SIG-M5 (cell line): Measurements from ENCODE around the gene LGALS16.
"Not testable (repeated sequence)": the region's sequence is repeated elsewhere in the genome, so short reads cannot be mapped to it uniquely, and the experiment has no call there.

Experiments used
- DNase-seq: peaks from one replicate; lab custom pipeline; 2025; lab: John Stamatoyannopoulos, UW

LGALS16 gene

DNA sequence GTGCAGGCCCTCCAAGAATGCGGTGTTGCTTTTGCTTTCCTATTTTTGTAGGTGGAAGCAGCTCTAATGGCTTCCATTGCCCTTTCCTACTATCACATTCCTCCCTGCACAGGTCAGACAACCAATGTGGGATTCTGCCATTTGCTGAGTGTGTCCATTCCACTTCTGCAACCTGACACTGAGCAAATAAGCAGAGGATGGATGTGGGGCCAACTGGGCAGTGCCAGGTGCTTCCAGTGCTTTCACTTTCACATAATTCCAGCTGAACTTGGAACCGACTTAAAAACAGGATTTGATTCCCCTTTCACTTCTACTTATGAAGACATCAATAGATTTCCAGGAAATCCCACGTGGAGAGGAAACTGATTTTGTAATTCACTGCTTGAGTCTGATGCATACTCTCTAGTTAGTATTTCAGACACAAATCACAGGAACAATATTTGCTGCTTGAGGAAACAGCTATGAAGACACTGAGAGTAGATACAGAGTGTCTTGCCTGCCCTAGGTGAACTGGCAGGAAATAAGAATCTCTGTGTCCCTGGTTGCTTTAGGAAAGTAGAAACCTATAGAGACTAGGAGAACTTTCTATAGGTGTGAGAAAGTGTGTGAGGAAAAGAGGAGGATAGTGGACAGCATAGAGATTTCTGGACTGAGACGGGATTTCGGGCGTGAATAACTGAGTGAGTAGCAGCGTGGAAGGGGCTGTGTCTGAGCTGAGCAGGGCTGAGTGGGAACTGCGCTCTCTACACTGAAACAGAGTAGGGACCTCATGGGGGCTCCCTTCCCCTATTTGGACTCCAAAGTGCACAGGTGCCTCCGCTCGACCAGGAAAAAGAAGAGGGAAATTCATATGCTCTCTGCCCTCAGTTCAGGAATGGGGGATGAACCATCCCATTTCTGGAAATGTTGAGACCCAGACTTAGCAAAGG, 22.5 kb downstream of the LGALS16 start:
- DNase-seq, result no peak

DNA sequence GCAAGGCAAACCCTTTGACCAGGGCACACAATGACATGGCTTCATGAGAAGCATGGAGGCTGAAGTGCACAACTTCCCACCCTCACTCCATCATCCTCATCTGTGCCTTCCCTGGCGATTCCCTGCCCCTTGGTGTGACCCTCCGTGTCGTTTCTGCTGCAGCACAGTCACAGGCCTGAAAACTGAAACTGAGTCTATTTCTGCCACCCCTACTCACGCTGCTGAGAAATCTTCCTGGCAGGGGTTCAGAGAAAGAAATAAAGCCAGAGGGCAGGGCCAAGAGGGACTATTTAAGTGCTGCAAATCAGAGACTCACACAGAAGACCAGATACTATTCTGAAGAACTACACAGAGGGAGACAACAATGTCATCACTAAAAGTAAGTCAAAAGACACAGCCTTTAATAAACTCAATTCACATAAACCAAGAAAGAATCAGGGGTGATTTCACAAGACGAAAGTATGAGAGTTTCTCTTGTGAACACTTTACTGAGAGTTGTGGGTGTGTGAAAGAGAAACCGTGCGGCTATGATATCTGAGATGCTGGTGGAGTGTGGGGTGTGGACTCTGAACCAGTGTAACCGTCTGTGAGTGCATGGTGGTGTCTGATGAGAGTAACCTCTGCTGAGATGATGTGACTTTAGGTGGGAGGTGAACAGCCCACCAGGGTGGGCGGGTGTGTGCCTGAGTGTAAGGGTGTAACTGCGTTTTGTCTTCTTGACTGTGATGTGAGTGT, 23.5 kb downstream of the LGALS16 start:
- DNase-seq, result no peak

DNA sequence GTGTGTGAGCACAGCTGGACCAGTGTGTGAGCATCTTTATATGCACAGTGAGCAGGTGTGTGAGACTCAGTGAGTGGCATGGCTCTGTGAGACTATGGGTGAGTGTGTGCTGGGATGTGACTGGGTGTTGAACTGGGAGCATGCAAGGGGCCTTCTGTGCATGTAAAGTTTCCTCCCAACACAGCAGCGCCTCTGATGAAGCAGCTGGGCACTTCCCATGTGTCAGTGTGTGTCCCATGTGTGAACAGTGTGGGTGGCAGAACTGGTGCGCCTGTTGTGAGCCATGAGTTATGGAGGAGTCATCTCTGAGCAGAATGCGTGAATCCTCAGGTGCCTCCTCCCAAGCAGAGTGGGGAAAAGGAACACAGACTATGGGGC, 24.1 kb downstream of the LGALS16 start:
- DNase-seq, result no peak

DNA sequence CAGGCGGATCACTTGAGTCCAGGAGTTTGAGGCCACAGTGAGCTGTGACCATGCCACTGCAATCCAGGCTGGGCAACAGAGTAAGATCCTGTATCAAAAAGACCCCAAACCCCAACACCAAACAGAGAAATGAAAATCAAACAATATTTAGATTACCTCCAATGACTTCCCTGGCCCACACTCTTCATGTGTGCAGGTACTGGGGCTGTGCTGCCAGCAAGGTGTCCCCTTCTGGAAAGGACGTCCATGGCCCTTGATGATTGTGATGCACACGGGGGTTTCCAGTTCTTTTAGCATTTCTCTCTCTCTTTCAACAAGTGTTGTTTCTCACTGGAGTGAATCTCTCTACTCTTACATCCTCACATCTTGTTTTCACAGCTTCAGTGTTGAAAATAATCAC, 24.9 kb downstream of the LGALS16 start:
- DNase-seq, result no peak

DNA sequence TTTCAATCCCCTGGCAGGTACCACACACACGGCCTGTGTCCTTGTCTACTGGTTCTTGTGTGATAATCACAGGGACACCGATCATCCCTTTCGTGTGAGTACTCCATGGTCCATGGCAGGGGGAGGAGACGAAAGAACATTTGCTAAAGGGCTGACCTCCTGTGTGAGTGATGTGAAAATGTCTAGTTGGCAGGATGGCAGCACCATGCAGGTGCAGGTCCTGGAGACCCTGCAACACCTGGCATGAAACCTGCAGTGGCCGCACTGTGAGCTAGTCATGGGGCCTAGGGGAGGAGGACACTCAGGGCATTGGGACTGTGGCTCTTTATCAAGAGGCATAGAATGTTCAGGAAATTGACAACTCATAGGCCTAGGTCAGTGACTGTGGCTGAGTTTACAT, 25.7 kb downstream of the LGALS16 start:
- DNase-seq, result no peak

DNA sequence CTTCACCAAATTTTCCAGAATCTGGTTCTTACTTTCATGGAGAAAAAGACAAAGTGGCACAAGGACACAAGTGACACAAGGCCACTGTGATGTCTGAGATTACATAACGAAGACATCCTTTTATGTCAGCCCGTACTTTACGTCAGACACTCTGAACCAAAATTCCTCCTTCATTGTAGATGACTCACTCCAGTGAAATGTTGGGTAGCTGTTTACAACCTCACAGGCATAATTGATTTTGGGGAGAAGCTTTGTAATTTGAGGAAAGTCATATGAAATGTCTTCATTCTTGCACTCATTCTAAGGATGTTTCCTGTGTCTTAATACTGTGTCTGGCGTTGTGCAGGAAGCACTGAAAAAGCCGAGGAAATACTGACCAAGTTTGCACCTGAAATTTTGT, 28.6 kb downstream of the LGALS16 start:
- DNase-seq, result no peak

DNA sequence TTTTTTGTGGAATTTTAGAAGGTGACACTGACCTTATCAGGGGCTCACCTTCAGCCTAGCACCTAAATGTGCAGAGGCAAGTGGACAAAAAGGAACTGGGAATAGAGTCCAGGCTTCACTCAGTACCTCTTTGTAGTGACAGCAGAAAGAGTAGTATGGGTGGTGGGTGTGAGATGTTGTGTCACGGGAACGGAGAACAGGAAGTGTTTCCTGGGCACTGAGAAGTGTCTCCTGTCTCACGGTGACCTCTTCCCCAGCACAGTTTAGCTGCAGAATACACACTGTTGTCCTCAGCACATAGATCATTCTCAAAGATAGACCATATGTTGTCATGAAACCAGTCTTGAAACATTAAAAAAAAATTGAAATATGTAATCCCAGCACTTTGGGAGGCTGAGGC, 31.0 kb downstream of the LGALS16 start:
- DNase-seq, result no peak

DNA sequence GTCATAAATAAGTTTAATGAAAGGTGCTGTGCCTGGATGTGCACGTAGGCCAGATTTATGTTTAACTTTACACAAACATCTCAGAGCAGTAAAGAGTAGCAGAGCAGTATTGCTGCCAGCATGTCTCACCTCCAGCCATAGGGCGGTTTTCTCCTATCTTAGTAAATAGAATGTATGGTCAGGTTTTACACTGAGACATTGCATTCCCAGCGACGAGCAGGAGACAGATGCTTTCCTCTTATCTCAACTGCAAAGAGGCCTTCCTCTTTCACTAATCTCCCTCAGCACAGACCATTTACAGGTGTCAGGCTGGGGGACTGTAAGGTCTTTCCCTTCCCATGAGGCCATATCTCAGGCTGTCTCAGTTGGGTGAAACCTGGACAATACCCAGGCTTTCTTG, 32.9 kb downstream of the LGALS16 start:
- not testable (repeated sequence) for DNase-seq

DNA sequence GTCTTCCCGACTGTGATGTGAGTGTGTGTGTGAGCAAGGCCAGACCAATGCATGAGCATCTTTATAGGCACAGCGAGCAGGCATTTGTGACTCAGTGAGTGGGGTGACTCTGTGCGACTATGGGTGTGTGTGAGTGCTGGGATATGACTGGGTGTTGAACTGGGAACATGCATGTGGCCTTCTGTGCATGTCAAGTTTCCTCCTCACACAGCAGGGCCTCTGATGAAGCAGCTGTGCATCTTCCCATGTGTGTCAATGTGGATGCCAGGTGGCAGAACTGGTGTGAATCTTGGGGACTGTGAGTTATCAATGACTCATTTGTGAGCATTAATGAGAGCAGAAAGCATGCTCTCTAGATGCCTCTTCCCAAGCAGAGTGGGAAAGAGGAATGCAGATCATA, 36.5 kb downstream of the LGALS16 start:
- DNase-seq, result no peak

DNA sequence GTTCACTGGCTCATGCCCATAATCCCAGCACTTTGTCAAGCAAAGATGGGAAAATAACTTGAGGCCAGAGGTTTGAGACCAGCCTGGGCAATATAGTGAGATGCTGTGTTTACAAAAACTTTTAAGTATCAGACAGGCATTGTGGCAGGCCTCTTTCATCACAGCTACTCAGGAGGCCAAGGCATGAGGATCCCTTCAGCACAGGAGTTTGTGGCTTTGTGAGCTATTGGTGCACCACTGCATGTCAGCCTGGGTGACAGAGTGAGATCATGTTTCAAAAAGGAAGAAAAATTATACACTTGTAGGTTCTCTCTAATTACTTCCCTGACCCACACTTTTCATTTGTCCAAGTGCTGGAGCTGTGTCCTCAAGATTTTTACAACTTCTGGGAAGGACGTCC, 37.1 kb downstream of the LGALS16 start:
- no peak for DNase-seq

DNA sequence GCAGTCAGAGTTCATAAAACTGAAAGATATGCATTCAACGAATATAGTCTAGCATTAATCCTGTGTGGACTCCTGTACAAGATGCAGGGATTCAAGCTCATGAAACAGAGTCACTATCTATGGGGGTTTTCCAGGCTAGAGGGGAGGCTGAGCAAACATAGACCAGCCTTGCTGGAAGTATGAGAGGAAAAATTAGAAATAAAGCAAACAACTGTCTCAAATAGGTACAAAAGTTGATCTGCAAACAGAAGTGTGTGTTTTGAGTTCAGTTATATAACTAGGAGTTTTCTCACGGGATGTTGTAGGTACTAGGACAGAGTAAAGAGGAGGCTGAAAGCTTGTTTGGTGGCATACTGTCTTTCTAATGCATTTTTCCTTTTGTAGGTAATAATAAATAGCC, 40.0 kb downstream of the LGALS16 start:
- no peak for DNase-seq

DNA sequence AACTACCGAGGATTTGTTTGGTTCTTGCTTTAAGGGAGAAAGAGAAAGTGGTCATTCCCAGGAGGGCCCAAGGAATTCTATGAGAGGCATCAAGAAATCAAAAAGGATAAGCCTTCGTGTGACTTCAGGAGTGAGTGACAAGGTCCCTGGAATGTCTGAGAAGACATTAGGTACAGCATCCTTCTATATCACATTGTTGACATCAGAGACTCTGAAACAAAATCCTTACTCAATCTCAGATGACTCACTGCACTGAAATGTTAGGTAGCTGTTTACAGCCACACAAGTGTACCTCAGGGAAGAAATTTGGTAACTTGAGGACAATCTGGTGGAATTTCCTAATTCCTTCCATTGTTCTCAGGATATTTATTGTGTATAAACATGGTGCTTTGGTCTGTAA, 40.7 kb downstream of the LGALS16 start:
- DNase-seq, result no peak

DNA sequence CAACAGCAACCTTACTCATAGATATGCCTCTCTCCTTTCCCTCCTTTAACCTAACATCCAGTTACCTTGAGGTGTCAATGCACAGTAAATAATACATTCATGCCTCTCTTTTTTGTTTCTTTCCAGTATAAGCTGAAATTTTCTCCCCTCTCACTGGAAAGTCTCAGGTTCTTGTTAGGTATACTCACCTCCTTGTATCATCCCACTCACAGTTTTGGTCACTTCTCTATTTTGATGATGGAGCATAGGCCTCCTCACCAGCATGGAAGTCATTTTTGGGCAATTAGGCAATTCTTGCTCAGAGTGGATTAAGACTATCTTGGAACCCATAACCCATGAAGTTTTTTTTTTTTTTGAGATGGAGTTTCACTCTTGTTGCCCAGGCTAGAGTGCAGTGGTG, 42.8 kb downstream of the LGALS16 start:
- no peak for DNase-seq

DNA sequence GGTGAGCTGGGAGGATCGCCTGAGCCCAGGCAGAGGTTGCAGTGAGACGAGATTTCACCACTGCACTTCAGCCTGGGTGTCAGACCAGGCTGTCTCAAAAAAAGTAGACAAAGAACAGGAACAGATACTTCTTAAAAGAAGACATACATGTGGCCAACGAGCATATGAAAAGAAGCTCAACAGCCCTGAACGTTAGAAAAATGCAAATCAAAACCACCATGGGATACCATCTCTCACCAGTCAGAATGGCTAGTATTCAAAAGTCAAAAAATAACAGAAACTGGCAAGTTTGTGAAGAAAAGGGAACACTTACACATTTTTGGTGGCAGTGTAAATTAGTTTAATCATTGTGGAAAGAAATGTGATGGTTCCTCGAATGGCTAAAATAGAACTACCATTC, 45.6 kb downstream of the LGALS16 start:
- no peak for DNase-seq

DNA sequence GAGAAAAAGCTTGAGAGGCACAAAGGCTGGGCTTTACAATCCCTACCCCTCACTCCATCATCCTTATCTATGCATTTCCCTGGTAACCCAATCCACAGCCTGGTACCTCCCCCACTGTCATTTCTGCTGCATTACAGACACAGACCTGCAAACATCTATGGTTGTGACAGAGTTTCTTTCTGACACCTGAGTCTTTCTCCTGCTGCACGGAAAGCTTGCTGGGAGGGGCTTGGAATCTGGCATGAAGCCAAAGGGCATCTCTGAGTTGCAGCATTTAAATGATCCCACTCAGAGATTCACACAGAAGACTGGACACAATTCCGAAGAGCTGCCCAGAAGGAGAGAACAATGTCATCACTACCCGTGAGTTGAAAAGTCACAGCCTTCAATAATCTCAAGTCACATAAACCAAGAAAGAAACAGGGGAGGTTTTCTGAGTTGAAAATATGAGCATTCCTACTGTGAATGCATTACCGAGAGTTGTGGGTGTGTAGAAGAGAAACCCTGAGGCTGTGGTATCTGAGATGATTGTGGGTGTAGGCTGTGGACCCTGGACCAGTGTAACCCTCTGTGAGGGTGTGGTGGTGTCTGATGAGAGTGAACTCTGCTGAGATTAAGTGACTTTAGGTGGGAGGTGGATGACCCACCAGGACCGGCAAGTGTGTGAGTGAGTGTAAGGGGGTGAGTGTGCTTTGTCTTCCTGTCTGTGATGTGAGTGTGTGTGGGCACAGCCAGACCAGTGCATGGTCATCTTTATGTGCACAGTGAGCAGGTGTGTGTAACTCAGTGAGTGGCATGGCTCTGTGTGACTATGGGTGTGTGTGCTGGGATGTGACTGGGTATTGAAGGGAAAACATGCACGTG, 48.7 kb downstream of the LGALS16 start, which contains the start of gene LGALS14:
TSS of gene LGALS14 (plus strand) at position 301 of the 864 bp plus-strand sequence. CDS start at position 349, 48 bp downstream.
- DNase-seq, result no peak

DNA sequence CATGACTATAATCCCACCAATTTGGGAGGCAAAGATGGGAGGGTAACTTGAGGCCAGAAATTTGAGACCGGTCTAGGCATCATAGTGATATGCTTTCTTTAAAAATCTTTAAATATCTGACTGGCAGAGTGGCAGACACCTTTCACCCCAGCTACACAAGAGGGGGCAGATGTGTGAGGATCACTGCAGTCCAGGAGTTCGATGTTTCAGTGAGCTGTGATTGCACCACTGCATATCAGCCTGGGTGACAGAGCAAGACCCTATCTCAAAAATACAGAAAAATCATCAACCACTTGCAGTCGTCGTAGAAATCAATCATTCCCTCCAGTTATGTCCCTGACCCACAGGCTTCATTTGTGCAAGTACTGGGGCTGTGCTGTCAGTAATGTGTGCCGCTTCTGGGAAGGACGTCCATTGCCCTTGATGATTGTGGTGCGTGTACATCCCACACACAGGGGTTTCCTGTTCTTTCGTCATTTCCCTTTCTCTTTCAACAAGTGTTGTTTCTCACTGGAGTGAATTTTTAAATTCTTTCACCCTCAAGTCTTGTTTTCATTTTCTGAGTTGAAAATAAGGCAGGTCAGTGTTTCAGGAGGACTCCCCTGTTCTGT, 50.0 kb downstream of the LGALS16 start:
- DNase-seq, result no peak

DNA sequence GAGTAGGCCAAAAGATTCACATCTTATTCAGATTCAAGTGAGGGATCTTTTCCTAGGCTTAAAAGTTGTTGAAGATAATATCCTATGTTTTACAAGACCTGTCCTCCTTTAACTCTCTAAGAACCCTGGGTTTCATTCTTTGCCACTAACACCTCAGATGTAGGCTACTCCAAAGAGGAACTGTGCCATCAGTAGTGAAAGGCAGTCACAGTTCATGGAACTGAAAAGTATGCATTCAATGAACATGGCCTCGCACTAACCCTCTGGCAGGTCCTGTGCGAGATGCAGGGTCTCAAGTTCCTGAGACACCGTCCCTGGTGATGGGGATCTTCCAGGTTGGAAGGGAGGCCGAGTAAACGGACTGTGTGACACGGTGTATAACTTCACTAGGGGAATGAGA, 52.9 kb downstream of the LGALS16 start:
- no peak for DNase-seq

DNA sequence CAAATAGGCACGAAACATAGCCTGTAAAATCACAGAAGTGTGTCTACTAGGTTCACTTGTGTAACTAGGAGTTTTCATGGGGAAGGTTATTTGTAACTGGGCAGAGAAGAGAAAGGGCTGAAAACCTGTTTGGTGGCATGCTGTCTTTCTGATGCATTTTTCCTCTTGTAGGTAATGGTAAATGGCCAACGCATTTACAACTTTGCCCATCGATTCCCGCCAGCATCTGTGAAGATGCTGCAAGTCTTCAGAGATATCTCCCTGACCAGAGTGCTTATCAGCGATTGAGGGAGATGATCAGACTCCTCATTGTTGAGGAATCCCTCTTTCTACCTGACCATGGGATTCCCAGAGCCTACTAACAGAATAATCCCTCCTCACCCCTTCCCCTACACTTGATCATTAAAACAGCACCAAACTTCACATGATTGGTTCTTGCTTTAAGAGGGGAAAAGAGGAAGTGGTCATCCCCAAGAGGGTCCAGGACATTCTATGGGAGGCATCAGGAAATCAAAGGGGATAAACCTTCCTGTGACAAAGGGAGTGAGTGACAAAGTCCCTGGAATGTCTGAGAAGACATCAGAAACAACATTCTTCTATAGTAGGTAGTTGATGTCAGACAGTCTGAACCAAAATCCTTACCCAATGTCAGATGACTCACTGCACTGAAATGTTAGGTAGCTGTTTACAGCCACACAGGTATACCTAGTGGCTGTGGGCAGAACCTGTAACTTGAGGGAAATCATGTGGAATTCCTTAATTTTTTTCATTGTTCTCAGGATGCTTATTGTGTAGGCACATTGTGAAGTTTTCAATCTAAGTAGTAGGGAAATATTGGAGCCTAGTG, 53.5 kb downstream of the LGALS16 start:
- no peak for DNase-seq
